Nasal cavity respiratory epithelium epithelial cell of viscerocranial mucosa (primary cell): ENCODE measurements around the gene LPCAT4. TPM values are rescaled to one million over a fixed set of nuclear protein-coding genes. Genes with fewer than 3 reads are reported as not detected.

Experiments
- total RNA-seq: library from RNA; depleted of rRNA; stranded (reverse); fragments of >200 nt; gene quantifications from 2 replicates; pipeline ENCODE4 v1.2.3, GENCODE V29; 2014

LPCAT4 gene
- 4.8 and 9.9 TPM in 2 replicates for total RNA-seq

GRCh38 chr15:34367101-34368081, at the start of gene LPCAT4:
Gene LPCAT4 (minus strand): TSS chr15:34367196. CDS start chr15:34367100, 96 bp downstream.

GRCh38 chr15:34342737-34343575, 24.0 kb downstream of the LPCAT4 start, which contains the start of the genes NOP10 and NUTM1:
Gene NOP10 (minus strand): TSS chr15:34343136. CDS start chr15:34343073, 63 bp downstream.
Gene NUTM1 (plus strand): TSS chr15:34343315. CDS start chr15:34343697, 382 bp downstream.

GRCh38 chr15:34337557-34338306, 29.3 kb downstream of the LPCAT4 start, which contains the start of gene SLC12A6:
Gene SLC12A6 (minus strand): TSS chr15:34337781. CDS start chr15:34336680, 1,101 bp downstream.

Other genes starting within 250 kb of the LPCAT4 start
- 49.9 and 57.9 TPM in 2 replicates for gene KATNBL1, start 157.1 kb downstream of the LPCAT4 start, total RNA-seq
- 131 and 198 TPM in 2 replicates for gene EMC4, start 142.2 kb downstream of the LPCAT4 start, total RNA-seq
- 24.3 and 60.5 TPM in 2 replicates for gene SLC12A6, start 29.4 kb downstream of the LPCAT4 start, total RNA-seq
- gene NOP10, start 24.1 kb downstream of the LPCAT4 start, total RNA-seq = 122 and 168 TPM in 2 replicates
- not detected in 2 replicates for gene NUTM1, start 23.9 kb downstream of the LPCAT4 start, total RNA-seq
- gene GOLGA8A, start 70.6 kb upstream of the LPCAT4 start, total RNA-seq = 12.0 and 21.2 TPM in 2 replicates
- gene GOLGA8B, start 216.5 kb upstream of the LPCAT4 start, total RNA-seq = 27.7 and 30.5 TPM in 2 replicates